ENCODE results near the gene NR1I3. TPM values are rescaled to one million over a fixed set of nuclear protein-coding genes. Genes with fewer than 3 reads are reported as not detected.

NR1I3 gene
- total and polyA plus RNA-seq, 2 donors from 2014 or later, result 19.6 TPM; not detected in 1

- no peaks in the 10 kb centered on the region for H3K9me3 ChIP-seq (ENCODE audit: control insufficient read depth in 2 of 3, insufficient read depth in 1 of 3, low read length in 3 of 3)
- peaks cover 1 to 3% (median 3%) of the 10 kb centered on the region in 3 donors for H3K36me3 ChIP-seq (ENCODE audit: control insufficient read depth in 2 of 3, insufficient read depth in 3 of 3, low read length in 3 of 3)
- no peak for FAIRE-seq
- H3K9ac ChIP-seq (ENCODE audit: low read length in 3 of 3), result no peak overlapping the region
- no peak overlapping the region for H3K4me3 ChIP-seq (ENCODE audit: low read length in 3 of 3)
- no peak overlapping the region for H3K27ac ChIP-seq (ENCODE audit: low read depth in 2 of 2, low read length in 2 of 2)
- H3K4me1 ChIP-seq (ENCODE audit: control insufficient read depth in 2 of 3, insufficient read depth in 2 of 3, low read depth in 1 of 3, low read length in 3 of 3), result peaks cover 0 to 10% (median 4%) of the 10 kb centered on the region in 3 donors
- H3K27me3 ChIP-seq (ENCODE audit: control insufficient read depth, insufficient read depth, low read length), result no peaks in the 10 kb centered on the region
- intact Hi-C loops (cut with DNase I), result loop anchor here (10.0 kb wide), 1 partner anchor 156 kb away; no protein-coding TSS in a partner anchor
- TF ChIP-seq CTCF (IDR thresholded peaks at IDR 0.05; ENCODE audit: borderline replicate concordance, extremely low read depth, insufficient read depth), result no peak
- peak in 1 of 5 donors; percentile 3 for DNase-seq
Observed at GRCh38 chr1:161219078-161219892, 18.7 kb downstream of the NR1I3 start.

- Histone ChIP-seq H3K9ac (ENCODE audit: low read length in 3 of 3) (no peak overlapping the region), H3K36me3 (ENCODE audit: control insufficient read depth in 2 of 3, insufficient read depth in 3 of 3, low read length in 3 of 3) (peaks cover 6 to 11% (median 10%) of the 10 kb centered on the region in 3 donors), H3K27me3 (ENCODE audit: control insufficient read depth, insufficient read depth, low read length) (no peaks in the 10 kb centered on the region), H3K4me3 (ENCODE audit: low read length in 3 of 3) (no peak overlapping the region), H3K4me1 (ENCODE audit: control insufficient read depth in 2 of 3, insufficient read depth in 2 of 3, low read depth in 1 of 3, low read length in 3 of 3) (peaks cover 0 to 10% (median 4%) of the 10 kb centered on the region in 3 donors), H3K9me3 (ENCODE audit: control insufficient read depth in 2 of 3, insufficient read depth in 1 of 3, low read length in 3 of 3) (no peaks in the 10 kb centered on the region), H3K27ac (ENCODE audit: low read depth in 2 of 2, low read length in 2 of 2) (no peak overlapping the region)
- DNase-seq (peak in 2 of 5 donors; percentile 12 to 48), FAIRE-seq (no peak)
- no peak for TF ChIP-seq CTCF (IDR thresholded peaks at IDR 0.05; ENCODE audit: borderline replicate concordance, extremely low read depth, insufficient read depth)
- intact Hi-C loops (cut with DNase I), result loop anchor here (10.0 kb wide), 1 partner anchor 156 kb away; no protein-coding TSS in a partner anchor
Observed at GRCh38 chr1:161218301-161219077, 19.5 kb downstream of the NR1I3 start.

- DNase-seq, result no peak
- no peak for FAIRE-seq
- H3K4me3 ChIP-seq (ENCODE audit: low read length in 3 of 3), result no peak overlapping the region
- H3K4me1 ChIP-seq (ENCODE audit: control insufficient read depth in 2 of 3, insufficient read depth in 2 of 3, low read depth in 1 of 3, low read length in 3 of 3), result peaks cover 0 to 10% (median 4%) of the 10 kb centered on the region in 3 donors
- intact Hi-C loops (cut with DNase I), result loop anchor here (10.0 kb wide), 1 partner anchor 157 kb away; no protein-coding TSS in a partner anchor
- H3K27ac ChIP-seq (ENCODE audit: low read depth in 2 of 2, low read length in 2 of 2), result peak overlapping the region in 1 of 2 donors; percentile 59
- peaks cover 10 to 17% (median 15%) of the 10 kb centered on the region in 3 donors for H3K36me3 ChIP-seq (ENCODE audit: control insufficient read depth in 2 of 3, insufficient read depth in 3 of 3, low read length in 3 of 3)
- TF ChIP-seq CTCF (IDR thresholded peaks at IDR 0.05; ENCODE audit: borderline replicate concordance, extremely low read depth, insufficient read depth), result no peak
- no peaks in the 10 kb centered on the region for H3K27me3 ChIP-seq (ENCODE audit: control insufficient read depth, insufficient read depth, low read length)
- H3K9ac ChIP-seq (ENCODE audit: low read length in 3 of 3), result no peak overlapping the region
- H3K9me3 ChIP-seq (ENCODE audit: control insufficient read depth in 2 of 3, insufficient read depth in 1 of 3, low read length in 3 of 3), result no peaks in the 10 kb centered on the region
Observed at GRCh38 chr1:161217831-161218230, 20.2 kb downstream of the NR1I3 start.
